NCI-H82 (cell line): Measurements from ENCODE around the gene NES.

ENCODE experiments used
- DNase-seq: peaks from one replicate; lab custom pipeline; 2025; lab: John Stamatoyannopoulos, UW

The NES gene

DNA sequence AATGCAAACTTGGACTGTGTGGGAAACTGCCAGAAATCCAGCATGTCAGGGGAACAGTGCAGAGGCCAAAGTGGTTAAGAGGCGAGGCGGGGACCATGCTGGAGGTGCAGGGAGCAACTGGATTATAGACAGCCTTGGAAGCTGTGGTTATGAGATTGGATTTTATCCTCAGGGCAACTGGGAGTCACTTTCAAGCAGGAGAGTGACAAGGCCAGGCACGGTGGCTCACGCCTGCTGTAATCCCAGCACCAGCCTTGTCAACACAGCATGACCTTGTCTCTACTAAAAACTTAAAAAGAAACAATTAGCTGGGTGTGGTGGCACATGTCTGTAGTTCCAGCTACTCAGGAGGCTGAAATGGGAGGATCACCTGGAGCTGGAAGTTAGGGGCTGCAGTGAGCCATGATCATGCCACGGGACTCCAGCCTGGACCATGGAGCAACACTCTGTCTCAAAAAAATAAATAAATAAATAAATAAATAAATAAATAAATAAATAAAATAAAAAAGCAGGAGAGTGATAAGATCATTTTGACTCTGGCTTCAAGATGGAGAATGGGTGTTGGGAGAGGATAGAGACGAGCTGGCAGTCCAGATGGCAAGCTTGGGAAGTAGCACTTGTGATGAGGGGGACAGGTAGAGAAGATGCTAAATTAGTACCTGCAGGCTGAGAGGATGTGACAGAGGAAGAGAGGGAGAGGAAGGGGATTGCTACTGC, 54.5 kb downstream of the NES start:
- peak; percentile 84 for DNase-seq

DNA sequence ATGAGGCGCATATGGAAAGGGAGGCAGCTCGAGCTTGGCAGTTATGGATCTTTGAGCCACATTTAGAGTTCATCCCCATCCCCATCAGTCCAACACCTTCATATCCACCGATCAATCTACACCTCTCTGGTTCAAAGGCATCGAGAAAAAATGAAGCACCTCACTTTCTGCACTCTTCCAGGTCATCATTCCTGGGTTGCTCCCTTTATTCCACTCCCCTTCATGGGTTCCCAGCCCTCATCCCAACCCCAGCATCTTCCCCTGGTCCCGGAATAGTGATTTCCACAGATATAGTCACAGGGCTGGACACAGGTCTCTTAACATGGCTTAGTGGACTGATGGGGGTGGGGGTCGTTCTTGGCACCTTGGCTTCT, 57.6 kb downstream of the NES start:
- no peak for DNase-seq

DNA sequence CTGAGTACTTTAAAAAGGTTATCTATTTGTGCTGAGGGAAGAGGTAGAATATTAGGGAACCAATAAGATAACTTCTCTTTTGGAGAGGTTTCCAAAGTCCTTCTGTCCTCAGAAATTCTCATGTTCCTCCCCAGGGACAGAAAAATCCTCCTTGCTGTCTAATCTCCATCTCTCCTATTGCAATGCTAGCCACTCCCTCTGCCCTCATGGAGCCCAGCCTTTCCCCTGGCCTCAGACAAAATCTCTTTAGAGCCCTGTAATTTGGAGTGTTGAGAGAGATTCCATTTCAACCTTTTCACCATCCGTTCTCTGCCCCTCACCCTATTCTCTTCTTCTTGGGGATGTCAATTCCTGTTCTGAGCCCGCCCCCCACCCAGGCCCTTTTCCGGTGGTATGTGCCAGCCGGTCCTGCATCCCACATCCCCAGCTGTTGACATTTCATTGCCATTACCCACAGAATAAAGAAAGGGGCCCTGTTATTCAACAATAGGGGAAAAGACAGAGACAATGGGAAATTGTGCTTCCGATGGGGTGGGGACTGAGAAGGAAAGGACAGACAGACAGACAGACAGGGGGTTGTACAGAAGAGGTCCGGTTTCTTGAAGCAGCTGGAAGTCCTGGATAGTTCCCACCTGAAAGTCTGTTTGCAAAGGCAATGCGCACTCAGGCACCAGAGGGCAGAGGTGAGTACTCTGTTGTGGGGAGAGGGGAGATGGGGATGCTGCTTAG, 58.2 kb downstream of the NES start, which contains the start of gene HAPLN2:
HAPLN2 (plus strand) TSS at position 563 of the 729 bp plus-strand sequence. CDS start 4,076 bp downstream, outside the sequence.
- DNase-seq, result peak; percentile 85
